K562 treated with DMSO at 1 percent for 4 hours (cell line): ENCODE results near the gene TNFRSF14. TPM values are rescaled to one million over a fixed set of nuclear protein-coding genes. Genes with fewer than 3 reads are reported as not detected.

Experiments used
- total RNA-seq: library from RNA; unstranded; fragments of 300-600 nt; gene quantifications from 2 replicates; pipeline ENCODE4 v1.2.3, GENCODE V29; 2022; ENCODE audit not compliant: insufficient read depth

Gene TNFRSF14
- 9.7 and 15.3 TPM in 2 replicates for total RNA-seq

GRCh38 chr1:2556277-2556677, at the start of gene TNFRSF14:
TNFRSF14 (plus strand) TSS chr1:2556371; CDS start chr1:2556665, 294 bp downstream.

GRCh38 chr1:2525920-2526823, 30.0 kb upstream of the TNFRSF14 start, which contains the start of gene PANK4:
PANK4 (minus strand) TSS chr1:2526596; CDS start chr1:2526587, 9 bp downstream.

GRCh38 chr1:2529784-2530512, 26.2 kb upstream of the TNFRSF14 start, which contains the start of gene HES5:
HES5 (minus strand) TSS chr1:2530263; CDS start chr1:2530164, 99 bp downstream.

GRCh38 chr1:2586154-2587070, 30.2 kb downstream of the TNFRSF14 start, which contains the start of gene PRXL2B:
PRXL2B (plus strand) TSS chr1:2586777; CDS start chr1:2586886, 109 bp downstream.

Other genes starting within 250 kb of the TNFRSF14 start
- 1.1 and 1.6 TPM in 2 replicates for gene MORN1, start 164.8 kb upstream of the TNFRSF14 start, total RNA-seq
- gene RER1, start 164.5 kb upstream of the TNFRSF14 start, total RNA-seq, result 79.0 and 91.9 TPM in 2 replicates
- gene PEX10, start 143.8 kb upstream of the TNFRSF14 start, total RNA-seq, result 8.1 and 9.5 TPM in 2 replicates
- not detected in 2 replicates for gene PLCH2, start 80.1 kb upstream of the TNFRSF14 start, total RNA-seq
- gene PANK4, start 29.8 kb upstream of the TNFRSF14 start, total RNA-seq, result 25.9 and 30.2 TPM in 2 replicates
- not detected in 2 replicates for gene HES5, start 26.1 kb upstream of the TNFRSF14 start, total RNA-seq
- gene PRXL2B, start 30.4 kb downstream of the TNFRSF14 start, total RNA-seq, result 18.7 and 21.8 TPM in 2 replicates
- gene MMEL1, start 76.6 kb downstream of the TNFRSF14 start, total RNA-seq, result not detected in 2 replicates
- 0.13 TPM in 1 of 2 replicates, not detected in the other for gene TTC34, start 245.3 kb downstream of the TNFRSF14 start, total RNA-seq